PC-3 (cell line): ENCODE results near the gene PSMA7. TPM values are rescaled to one million over a fixed set of nuclear protein-coding genes. Genes with fewer than 3 reads are reported as not detected.

Experiments
- ATAC-seq: fragments of 200-7000 bp; cut with Tn5 transposase; 2 replicates; pipeline ENCODE4 v1.9.1; 2020; ENCODE audit warnings: mild to moderate bottlenecking, moderate library complexity
- BruUV-seq: library from RNA; stranded (reverse); fragments of 400-500 nt; replicated peaks from 2 replicates; lab custom pipeline; 2021; lab: Mats Ljungman, UMichigan
- CTCF ChIA-PET: fragments of 300-600 bp; sonication (Branson Sonifier 250); formaldehyde crosslinking; loops from one replicate; lab custom pipeline; 2022; ENCODE audit warnings: antibody characterized with exemption; lab: Charles Lee
- POLR2A ChIA-PET: fragments of 300-600 bp; sonication (Branson Sonifier 250); formaldehyde crosslinking; loops from one replicate; lab custom pipeline; 2022; ENCODE audit warnings: antibody characterized with exemption; ENCODE audit not compliant: unreplicated experiment; lab: Charles Lee
- DNase-seq: peaks from one replicate; pipeline ENCODE4 v3.0.0-alpha.2; 2015
- H2AFZ ChIP-seq: fragments of 300-600 bp; sonication (generic); 2 replicates; pipeline ENCODE4 v1.6.0; 2016; ENCODE audit warnings: antibody characterized with exemption, low read length
- H3F3A ChIP-seq: fragments of 300-600 bp; sonication (generic); one replicate; pipeline ENCODE4 v1.6.0; 2017; ENCODE audit warnings: antibody characterized with exemption, low read length, control low read depth, mild to moderate bottlenecking; ENCODE audit not compliant: unreplicated experiment
- H3K27ac ChIP-seq: fragments of 300-600 bp; sonication (generic); 2 replicates; pipeline ENCODE4 v1.5.1; 2016; ENCODE audit warnings: mild to moderate bottlenecking, low read length
- H3K27me3 ChIP-seq: fragments of 300-600 bp; sonication (generic); 2 replicates; pipeline ENCODE4 v1.6.1; 2016; ENCODE audit warnings: low read length, mixed read lengths
- H3K36me3 ChIP-seq: fragments of 300-600 bp; sonication (generic); 2 replicates; pipeline ENCODE4 v1.6.1; 2016; ENCODE audit warnings: low read depth, mixed run types, low read length, mixed read lengths
- H3K4me1 ChIP-seq: fragments of 300-600 bp; sonication (generic); 2 replicates; pipeline ENCODE4 v1.5.1; 2016; ENCODE audit warnings: low read length; ENCODE audit not compliant: insufficient read depth
- H3K4me2 ChIP-seq: fragments of 300-600 bp; sonication (generic); 2 replicates; pipeline ENCODE4 v1.6.0; 2016; ENCODE audit warnings: low read length
- H3K4me3 ChIP-seq: fragments of 300-600 bp; sonication (generic); 2 replicates; pipeline ENCODE4 v1.5.1; 2016; ENCODE audit warnings: mild to moderate bottlenecking, low read length, mixed read lengths
- H3K79me2 ChIP-seq: fragments of 300-600 bp; sonication (generic); 2 replicates; pipeline ENCODE4 v1.6.1; 2017; ENCODE audit warnings: low read length, mixed read lengths
- H3K9ac ChIP-seq: fragments of 300-600 bp; sonication (generic); 2 replicates; pipeline ENCODE4 v1.6.0; 2016; ENCODE audit warnings: mild to moderate bottlenecking, low read length
- H3K9me2 ChIP-seq: fragments of 300-600 bp; sonication (generic); replicated peaks from 2 replicates; pipeline ENCODE4 v1.6.1; 2016; ENCODE audit warnings: mixed run types, low read length, mixed read lengths
- H3K9me3 ChIP-seq: fragments of 300-600 bp; sonication (generic); 2 replicates; pipeline ENCODE4 v1.6.1; 2016; ENCODE audit warnings: low read length, mixed read lengths
- H4K20me1 ChIP-seq: fragments of 300-600 bp; sonication (generic); 2 replicates; pipeline ENCODE4 v1.6.1; 2016; ENCODE audit warnings: low read length, mixed read lengths
- EZH2 ChIP-seq: fragments of 300-600 bp; sonication (generic); IDR thresholded peaks from one replicate; pipeline ENCODE4 v1.6.1; 2017; ENCODE audit warnings: antibody characterized with exemption, mild to moderate bottlenecking, low read length; ENCODE audit not compliant: unreplicated experiment
- EZH2phosphoT487 ChIP-seq: fragments of 300-600 bp; sonication (generic); IDR thresholded peaks from 2 replicates; pipeline ENCODE4 v1.6.1; 2018; ENCODE audit warnings: mild to moderate bottlenecking, antibody characterized with exemption, low read length, borderline replicate concordance
- intact Hi-C: fragments of 100-400 bp; cut with micrococcal nuclease; formaldehyde crosslinking; loops from 2 replicates; pipeline ENCODE4 v1.9.0; 2023
- total RNA-seq: library from RNA; depleted of rRNA; stranded (reverse); fragments of >200 nt; gene quantifications from 2 replicates; pipeline ENCODE4 v1.2.3, GENCODE V29; 2014
- TF ChIP-seq, protein P1 (sequence below): fragments of 300-600 bp; sonication (generic); conservative IDR thresholded peaks from 2 replicates; pipeline ENCODE4 v1.5.1; 2017; ENCODE audit warnings: antibody characterized with exemption, low read depth, mild to moderate bottlenecking, low read length

Gene PSMA7
- total RNA-seq, 1 experiment from 2014 or later: 751 TPM

- DNase-seq: peak; percentile 37
- Histone ChIP-seq H3K4me3 (no peak overlapping the region), H3K9me2 (no peaks in the 10 kb centered on the region), H2AFZ (no peak overlapping the region), H3K4me1 (no peaks in the 10 kb centered on the region), H3K27me3 (peaks cover 5% of the 10 kb centered on the region; the same call in 1 of the 2 replicates), H3K36me3 (no peaks in the 10 kb centered on the region), H4K20me1 (no peaks in the 10 kb centered on the region), H3K79me2 (no peaks in the 10 kb centered on the region), H3F3A (no peaks in the 10 kb centered on the region), H3K27ac (no peak overlapping the region), H3K9me3 (peaks cover 11% of the 10 kb centered on the region), H3K9ac (no peak overlapping the region), H3K4me2 (no peak overlapping the region)
- POLR2A ChIA-PET: no interaction called here
- peak; percentile 87 for ATAC-seq
- intact Hi-C loops: no loop called here
- BruUV-seq: no TSS peak
- no peak for TF ChIP-seq EZH2phosphoT487
- TF ChIP-seq, protein P1, sequence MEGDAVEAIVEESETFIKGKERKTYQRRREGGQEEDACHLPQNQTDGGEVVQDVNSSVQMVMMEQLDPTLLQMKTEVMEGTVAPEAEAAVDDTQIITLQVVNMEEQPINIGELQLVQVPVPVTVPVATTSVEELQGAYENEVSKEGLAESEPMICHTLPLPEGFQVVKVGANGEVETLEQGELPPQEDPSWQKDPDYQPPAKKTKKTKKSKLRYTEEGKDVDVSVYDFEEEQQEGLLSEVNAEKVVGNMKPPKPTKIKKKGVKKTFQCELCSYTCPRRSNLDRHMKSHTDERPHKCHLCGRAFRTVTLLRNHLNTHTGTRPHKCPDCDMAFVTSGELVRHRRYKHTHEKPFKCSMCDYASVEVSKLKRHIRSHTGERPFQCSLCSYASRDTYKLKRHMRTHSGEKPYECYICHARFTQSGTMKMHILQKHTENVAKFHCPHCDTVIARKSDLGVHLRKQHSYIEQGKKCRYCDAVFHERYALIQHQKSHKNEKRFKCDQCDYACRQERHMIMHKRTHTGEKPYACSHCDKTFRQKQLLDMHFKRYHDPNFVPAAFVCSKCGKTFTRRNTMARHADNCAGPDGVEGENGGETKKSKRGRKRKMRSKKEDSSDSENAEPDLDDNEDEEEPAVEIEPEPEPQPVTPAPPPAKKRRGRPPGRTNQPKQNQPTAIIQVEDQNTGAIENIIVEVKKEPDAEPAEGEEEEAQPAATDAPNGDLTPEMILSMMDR: no peak
- no peak for TF ChIP-seq EZH2
- CTCF ChIA-PET: no interaction called here
These were observed 38.3 kb downstream of the PSMA7 start for GRCh38 chr20:62104791-62105345.

DNA sequence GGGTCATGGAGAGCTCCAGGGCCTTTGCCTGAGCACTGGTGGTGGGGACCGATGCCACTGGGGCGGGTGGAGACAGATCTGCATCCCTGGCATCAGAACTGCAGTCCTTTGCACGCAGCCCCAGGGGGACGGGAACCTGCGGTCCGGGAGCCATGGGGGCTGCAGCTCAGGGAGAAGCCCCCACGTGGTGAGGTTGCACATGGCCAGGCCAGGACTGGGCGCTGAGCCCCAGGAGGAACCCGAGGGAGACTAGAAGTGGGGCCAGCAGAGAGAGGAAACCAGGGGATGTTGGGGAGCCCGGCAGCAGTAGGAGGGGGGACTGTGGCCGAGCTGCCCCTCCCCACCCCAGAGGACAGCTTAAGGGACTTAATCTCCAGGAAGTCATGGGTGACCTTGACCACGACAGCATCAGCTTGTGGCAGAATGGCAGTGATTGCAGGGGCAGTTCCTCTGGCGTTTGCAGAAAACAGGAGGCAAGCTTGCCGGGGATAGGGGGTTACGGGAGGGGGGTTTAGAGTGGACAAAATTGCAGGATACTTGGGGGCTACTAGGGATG lies 38.9 kb downstream of the PSMA7 start:
- Histone ChIP-seq H3K27me3 (peaks cover 5% of the 10 kb centered on the region; the same call in 1 of the 2 replicates), H3K4me3 (no peak overlapping the region), H3K4me1 (no peaks in the 10 kb centered on the region), H4K20me1 (no peaks in the 10 kb centered on the region), H3K36me3 (no peaks in the 10 kb centered on the region), H3K9me2 (no peaks in the 10 kb centered on the region), H3K79me2 (no peaks in the 10 kb centered on the region), H3K4me2 (no peak overlapping the region), H2AFZ (no peak overlapping the region), H3K27ac (no peak overlapping the region), H3K9me3 (peaks cover 8% of the 10 kb centered on the region), H3F3A (no peaks in the 10 kb centered on the region), H3K9ac (no peak overlapping the region)
- DNase-seq: no peak
- POLR2A ChIA-PET: no interaction called here
- TF ChIP-seq EZH2phosphoT487 (no peak), EZH2 (no peak)
- TF ChIP-seq, protein P1: no peak
- CTCF ChIA-PET: no interaction called here
- intact Hi-C loops: no loop called here
- ATAC-seq: no peak
- BruUV-seq: no TSS peak
